Panc1 (cell line): Measurements from ENCODE around the gene TBC1D2.

ENCODE experiments used
- POLR2AphosphoS5 ChIP-seq: IDR thresholded peaks from 2 replicates; pipeline ENCODE4 v1.6.1; 2012; ENCODE audit warnings: mild to moderate bottlenecking, low read depth, low read length, moderate library complexity
- SIN3A ChIP-seq: IDR thresholded peaks from 2 replicates; pipeline ENCODE4 v1.6.1; 2012; ENCODE audit warnings: low read depth, mild to moderate bottlenecking, low read length, moderate library complexity, borderline replicate concordance; ENCODE audit not compliant: insufficient read depth

- TF ChIP-seq POLR2AphosphoS5 (no peak), SIN3A (no peak)
Observed at GRCh38 chr9:98241357-98242300, 13.8 kb downstream of the TBC1D2 start.
